ENCODE results near the gene RBSN.

Gene RBSN

GRCh38 chr3:15102256-15102655 is 3.3 kb upstream of the RBSN start:
- in situ Hi-C loops (cut with HindIII; ENCODE audit: low sequenced_read_pairs) = no loop called here

GRCh38 chr3:15099364-15100098 is 583 bp upstream of the RBSN start:
- in situ Hi-C loops (cut with HindIII; ENCODE audit: low sequenced_read_pairs) = no loop called here

GRCh38 chr3:15097891-15098290 is 1.1 kb downstream of the RBSN start:
- in situ Hi-C loops (cut with HindIII; ENCODE audit: low sequenced_read_pairs) = no loop called here

GRCh38 chr3:15096046-15096445 is 2.9 kb downstream of the RBSN start:
- in situ Hi-C loops (cut with HindIII; ENCODE audit: low sequenced_read_pairs) = no loop called here

GRCh38 chr3:15094187-15094875 is 4.6 kb downstream of the RBSN start:
- in situ Hi-C loops (cut with HindIII; ENCODE audit: low sequenced_read_pairs) = no loop called here

- in situ Hi-C loops (cut with HindIII; ENCODE audit: low sequenced_read_pairs) = no loop called here
Observed at GRCh38 chr3:15092686-15093085, 6.3 kb downstream of the RBSN start.

GRCh38 chr3:15091575-15091974 is 7.4 kb downstream of the RBSN start:
- in situ Hi-C loops (cut with HindIII; ENCODE audit: low sequenced_read_pairs) = no loop called here

GRCh38 chr3:15089201-15089600 is 9.7 kb downstream of the RBSN start:
- in situ Hi-C loops (cut with HindIII; ENCODE audit: low sequenced_read_pairs) = no loop called here

- in situ Hi-C loops (cut with HindIII; ENCODE audit: low sequenced_read_pairs) = no loop called here
Observed at GRCh38 chr3:15086699-15087098, 12.2 kb downstream of the RBSN start.

- in situ Hi-C loops (cut with HindIII; ENCODE audit: low sequenced_read_pairs) = no loop called here
Observed at GRCh38 chr3:15086263-15086662, 12.7 kb downstream of the RBSN start.

- in situ Hi-C loops (cut with HindIII; ENCODE audit: low sequenced_read_pairs) = no loop called here
Observed at GRCh38 chr3:15083252-15083651, 15.7 kb downstream of the RBSN start.

GRCh38 chr3:15081960-15082664 is 16.8 kb downstream of the RBSN start:
- in situ Hi-C loops (cut with HindIII; ENCODE audit: low sequenced_read_pairs) = no loop called here

- in situ Hi-C loops (cut with HindIII; ENCODE audit: low sequenced_read_pairs) = no loop called here
Observed at GRCh38 chr3:15079091-15079490, 19.9 kb downstream of the RBSN start.

- in situ Hi-C loops (cut with HindIII; ENCODE audit: low sequenced_read_pairs) = no loop called here
Observed at GRCh38 chr3:15074500-15074899, 24.4 kb downstream of the RBSN start.

- in situ Hi-C loops (cut with HindIII; ENCODE audit: low sequenced_read_pairs) = no loop called here
Observed at GRCh38 chr3:15071699-15072098, 27.2 kb downstream of the RBSN start.

GRCh38 chr3:15069441-15069840 is 29.5 kb downstream of the RBSN start:
- in situ Hi-C loops (cut with HindIII; ENCODE audit: low sequenced_read_pairs) = no loop called here

- in situ Hi-C loops (cut with HindIII; ENCODE audit: low sequenced_read_pairs) = no loop called here
Observed at GRCh38 chr3:15066467-15066866, 32.5 kb downstream of the RBSN start.

GRCh38 chr3:15065550-15066007 is 33.4 kb downstream of the RBSN start:
- in situ Hi-C loops (cut with HindIII; ENCODE audit: low sequenced_read_pairs) = no loop called here

GRCh38 chr3:15064835-15065549 is 34.0 kb downstream of the RBSN start, which contains the start of gene MRPS25:
Gene MRPS25 (minus strand): TSS chr3:15065315. CDS start chr3:15065194, 121 bp downstream.
- in situ Hi-C loops (cut with HindIII; ENCODE audit: low sequenced_read_pairs) = no loop called here

GRCh38 chr3:15064299-15064834 is 34.6 kb downstream of the RBSN start:
- in situ Hi-C loops (cut with HindIII; ENCODE audit: low sequenced_read_pairs) = no loop called here

Measured in endothelial cell of hepatic sinusoid (primary cell).